Amygdala (tissue), 56 donors: ENCODE data around the gene CEP95.
"Not testable (repeated sequence)": the region's sequence is repeated elsewhere in the genome, so short reads cannot be mapped to it uniquely, and the experiment has no call there.

ENCODE experiments used
- DNase-seq, 56 donors: peaks; one replicate each; lab custom pipeline; 2025; lab: John Stamatoyannopoulos, UW

Gene CEP95

GRCh38 chr17:64495300-64495699 is 11.5 kb upstream of the CEP95 start:
- not testable (repeated sequence) for DNase-seq

- DNase-seq: peak in 3 of 56 donors; percentile 23 to 33 (median 31)
Measured at GRCh38 chr17:64496348-64496785, 10.4 kb upstream of the CEP95 start.

GRCh38 chr17:64496786-64497564 is 9.8 kb upstream of the CEP95 start, which contains the start of gene POLG2:
Gene POLG2 (minus strand): TSS chr17:64497054. CDS start chr17:64496968, 86 bp downstream.
- peak; percentile 15 to 92 (median 80) for DNase-seq

GRCh38 chr17:64497565-64498035 is 9.2 kb upstream of the CEP95 start:
- DNase-seq: no peak

- no peak for DNase-seq
Measured at GRCh38 chr17:64498308-64499203, 8.2 kb upstream of the CEP95 start.

GRCh38 chr17:64499805-64500486 is 6.8 kb upstream of the CEP95 start:
- no peak for DNase-seq

GRCh38 chr17:64500487-64500859 is 6.3 kb upstream of the CEP95 start:
- DNase-seq: no peak

GRCh38 chr17:64500862-64501765 is 5.7 kb upstream of the CEP95 start:
- DNase-seq: no peak

- DNase-seq: no peak
Measured at GRCh38 chr17:64502021-64502420, 4.8 kb upstream of the CEP95 start.

- no peak for DNase-seq
Measured at GRCh38 chr17:64502809-64503208, 4.0 kb upstream of the CEP95 start.

- DNase-seq: no peak
Measured at GRCh38 chr17:64503341-64503740, 3.4 kb upstream of the CEP95 start.

GRCh38 chr17:64503821-64504768 is 2.7 kb upstream of the CEP95 start:
- DNase-seq: no peak

GRCh38 chr17:64504769-64505339 is 1.9 kb upstream of the CEP95 start:
- DNase-seq: peak in 1 of 56 donors; percentile 29

GRCh38 chr17:64505340-64506200 is 1.2 kb upstream of the CEP95 start:
- peak; percentile 22 to 91 (median 77) for DNase-seq

- DNase-seq: peak; percentile 86 to 100 (median 96)
Measured at GRCh38 chr17:64506201-64506575, 589 bp upstream of the CEP95 start, which contains the start of gene DDX5. Gene DDX5 (minus strand): TSS chr17:64506289. CDS start chr17:64506119, 170 bp downstream.

- peak in 16 of 56 donors; percentile 7 to 61 (median 46) for DNase-seq
Measured at GRCh38 chr17:64507413-64507782, 621 bp downstream of the CEP95 start.

- DNase-seq: no peak
Measured at GRCh38 chr17:64508683-64509082, 1.9 kb downstream of the CEP95 start.
